ENCODE data around the gene GPRIN1.
"Not testable (repeated sequence)": the region's sequence is repeated elsewhere in the genome, so short reads cannot be mapped to it uniquely, and the experiment has no call there.

GPRIN1 gene

DNA sequence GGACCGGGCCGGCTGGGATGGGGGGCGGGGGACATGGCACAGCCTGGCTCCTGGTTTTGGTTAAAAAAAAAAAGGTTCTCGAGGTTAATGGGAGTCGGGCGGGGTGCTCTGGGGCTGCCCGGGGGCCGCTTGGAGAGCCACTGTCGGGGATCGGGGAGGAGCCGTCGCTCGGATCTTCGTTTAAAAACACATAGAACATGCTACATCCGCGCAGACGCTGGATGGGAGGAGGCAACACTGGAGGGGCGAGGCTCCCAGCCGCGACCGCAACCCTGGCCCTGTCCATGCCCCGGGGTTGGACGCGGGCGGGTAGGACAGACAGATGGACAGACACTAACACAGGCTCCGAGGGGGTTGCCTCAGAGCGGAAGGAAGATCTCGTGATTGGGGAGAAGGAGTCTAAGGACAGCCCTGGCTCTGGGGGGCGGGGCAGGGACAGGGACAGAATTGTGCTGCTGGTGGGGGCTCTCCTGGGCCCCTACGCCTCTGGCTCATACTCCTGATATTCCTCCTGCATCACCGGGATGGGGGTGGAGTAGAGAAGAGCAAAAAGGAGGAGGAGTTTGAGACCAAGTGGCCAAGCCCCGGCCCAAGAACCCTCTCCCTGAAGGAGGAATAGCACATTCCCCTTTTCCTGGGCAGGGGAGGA is 10.5 kb upstream of the GPRIN1 start:
- no peak for DNase-seq

DNA sequence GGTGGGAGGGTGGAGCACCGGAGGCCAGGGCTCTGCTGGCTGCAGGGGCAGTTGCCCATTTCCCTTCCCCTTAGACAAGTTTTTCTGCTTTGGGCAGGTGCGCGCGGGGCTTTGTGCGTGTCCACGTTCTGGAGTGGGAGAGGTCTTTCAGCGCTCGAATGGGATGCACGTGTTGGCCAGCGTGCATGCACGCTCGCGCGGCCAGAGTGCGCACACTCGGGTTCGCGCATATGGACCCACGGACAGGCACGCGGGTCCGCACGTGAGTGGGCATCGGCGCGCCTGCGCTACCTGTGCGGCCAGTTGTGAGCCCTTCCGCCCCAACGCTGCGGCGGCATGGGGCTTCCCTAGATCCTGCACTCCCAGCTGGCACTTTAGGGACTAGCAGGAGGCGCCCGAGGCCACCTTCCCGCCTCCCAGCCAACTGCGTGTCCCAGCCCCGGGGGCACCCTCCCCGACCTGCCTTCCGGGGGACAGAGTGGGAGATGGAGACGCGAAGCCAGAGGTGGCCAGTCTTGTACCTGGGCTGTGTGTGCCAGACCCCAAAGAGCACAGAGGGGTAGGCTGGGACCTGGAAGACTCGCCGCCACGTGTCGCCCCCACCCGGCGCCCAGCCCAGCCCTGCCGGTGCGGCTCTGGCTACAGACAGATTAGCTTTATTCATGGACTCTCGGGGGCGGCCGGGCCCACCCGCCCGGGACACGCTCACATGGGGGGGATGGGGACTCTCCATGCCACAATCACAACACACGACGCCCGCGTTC is 9.8 kb upstream of the GPRIN1 start:
- DNase-seq = no peak

DNA sequence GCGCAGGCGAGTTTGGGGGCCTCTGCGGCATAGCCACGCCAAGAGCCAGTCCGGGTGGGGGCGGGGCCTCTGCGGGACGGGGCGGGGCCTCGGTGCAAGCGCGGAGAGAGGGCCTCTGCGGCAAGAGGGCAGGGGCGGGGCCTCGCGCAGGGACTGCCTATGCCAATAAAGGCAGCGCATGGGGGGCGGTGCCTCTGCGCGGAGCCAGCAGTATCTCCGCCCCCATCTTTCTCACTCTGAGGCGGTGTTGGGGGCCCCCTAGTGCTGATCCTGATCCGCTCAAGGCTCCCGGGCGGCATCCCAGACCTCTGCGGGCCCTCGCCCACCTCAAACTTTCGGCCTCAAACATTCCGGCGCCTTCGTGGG is 9.2 kb upstream of the GPRIN1 start:
- DNase-seq = peak; percentile 92

DNA sequence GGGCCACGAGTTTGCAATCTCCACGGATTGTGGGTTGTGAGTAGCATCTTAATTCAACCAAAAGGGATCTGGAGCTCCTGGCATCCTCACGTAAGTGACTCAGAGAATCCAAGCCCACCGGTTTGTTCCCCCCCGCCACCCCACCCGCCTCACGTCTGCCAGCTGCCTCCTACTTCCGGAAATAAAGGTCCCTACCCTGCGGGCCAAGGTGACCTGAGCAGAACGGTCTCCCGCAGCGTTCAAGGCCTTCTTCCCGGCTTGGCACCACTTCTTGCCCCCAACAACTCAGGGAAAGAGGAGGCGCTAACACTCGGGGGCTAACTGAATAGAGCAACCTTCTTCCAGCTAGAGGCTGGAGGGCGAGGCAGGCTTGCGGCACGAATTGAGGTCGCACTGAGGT is 8.8 kb upstream of the GPRIN1 start:
- DNase-seq = no peak

DNA sequence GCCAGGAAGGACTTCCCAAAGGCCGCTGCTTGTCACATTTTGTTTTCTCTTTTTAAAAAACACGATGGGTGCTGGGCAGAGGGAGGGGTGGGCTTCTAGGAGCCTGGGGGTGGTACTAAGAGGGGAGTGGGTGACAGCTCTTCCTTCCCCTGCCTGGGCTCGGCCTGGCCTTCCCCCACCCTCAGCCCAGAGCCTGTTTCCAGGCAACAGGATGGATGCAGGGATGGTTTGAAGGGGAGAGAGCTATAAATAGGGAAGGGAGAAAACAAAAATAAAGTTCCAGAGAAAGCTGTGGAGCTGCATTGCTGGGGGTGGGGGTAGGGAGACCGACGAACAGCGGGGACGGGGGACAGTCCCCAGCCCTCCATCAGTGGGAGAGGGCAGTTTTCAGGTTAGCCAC is 6.6 kb upstream of the GPRIN1 start:
- DNase-seq = no peak

DNA sequence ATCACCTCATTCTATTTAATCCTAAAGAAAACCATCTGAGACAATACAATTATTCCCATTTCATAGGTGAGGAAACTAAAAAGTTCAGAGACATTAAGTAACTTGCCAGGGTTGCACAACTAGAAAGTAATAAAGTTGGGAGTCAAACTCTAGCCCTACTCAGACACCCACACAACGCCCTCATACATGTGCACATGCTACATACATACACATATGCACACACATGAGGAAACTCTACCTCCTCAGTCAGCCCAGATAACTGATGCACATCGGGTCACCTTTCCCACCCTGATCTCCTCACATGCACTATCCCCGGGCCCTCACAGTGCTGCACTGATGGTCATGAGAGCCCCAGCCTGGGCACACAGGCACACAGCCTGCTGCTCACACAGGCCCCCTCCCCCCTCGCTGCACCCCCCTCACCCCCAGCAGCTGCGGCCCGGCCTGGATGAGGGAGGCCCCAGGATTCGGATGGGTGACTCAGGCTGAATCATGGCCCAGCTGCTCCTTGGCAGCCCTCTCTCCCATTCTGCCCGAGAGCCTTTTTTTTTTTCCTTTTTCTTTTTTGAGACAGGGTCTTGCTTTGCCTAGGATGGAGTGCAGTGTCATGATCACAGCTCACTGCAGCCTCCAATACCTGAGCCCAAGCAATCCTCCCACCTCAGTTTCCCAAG is 5.0 kb upstream of the GPRIN1 start:
- DNase-seq = no peak

DNA sequence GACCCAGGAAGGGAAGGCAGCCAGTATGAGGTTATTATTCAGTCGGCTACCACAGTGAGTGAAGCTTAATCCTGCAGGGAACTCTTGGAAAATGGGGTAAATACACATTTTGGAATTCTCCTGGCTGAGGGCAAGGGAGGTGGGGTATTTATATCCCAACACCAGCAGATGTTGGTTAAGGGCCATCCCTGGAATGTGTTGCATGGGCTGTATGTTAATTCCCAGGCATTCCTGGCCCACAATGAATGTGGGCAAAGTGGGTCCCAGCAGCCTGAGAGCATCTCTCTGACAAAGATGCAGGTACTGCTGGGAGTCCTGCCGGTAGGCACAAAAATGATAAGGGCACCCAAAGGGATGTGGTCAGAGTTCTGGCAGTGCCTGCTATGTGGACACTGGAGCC is 2.9 kb upstream of the GPRIN1 start:
- no peak for DNase-seq

DNA sequence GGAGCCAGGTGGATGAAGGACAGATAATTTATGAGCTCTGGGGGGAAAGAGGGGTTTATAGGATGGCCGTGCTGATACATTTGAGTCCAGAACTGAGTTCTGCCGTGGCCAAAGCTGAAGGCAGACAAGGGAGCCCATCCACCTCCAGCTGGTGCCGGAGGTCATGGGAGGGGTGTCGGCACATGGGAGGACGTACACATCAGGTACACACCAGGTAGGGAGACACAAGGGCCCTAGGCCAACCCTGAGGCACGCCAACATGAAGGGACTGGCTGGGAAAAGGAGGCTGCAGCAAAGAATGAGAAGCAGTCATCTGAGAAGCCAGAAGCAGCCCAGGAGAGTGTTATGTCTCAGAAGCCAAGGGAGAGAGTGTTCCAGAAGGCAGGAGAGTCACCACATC is 2.1 kb upstream of the GPRIN1 start:
- no peak for DNase-seq

DNA sequence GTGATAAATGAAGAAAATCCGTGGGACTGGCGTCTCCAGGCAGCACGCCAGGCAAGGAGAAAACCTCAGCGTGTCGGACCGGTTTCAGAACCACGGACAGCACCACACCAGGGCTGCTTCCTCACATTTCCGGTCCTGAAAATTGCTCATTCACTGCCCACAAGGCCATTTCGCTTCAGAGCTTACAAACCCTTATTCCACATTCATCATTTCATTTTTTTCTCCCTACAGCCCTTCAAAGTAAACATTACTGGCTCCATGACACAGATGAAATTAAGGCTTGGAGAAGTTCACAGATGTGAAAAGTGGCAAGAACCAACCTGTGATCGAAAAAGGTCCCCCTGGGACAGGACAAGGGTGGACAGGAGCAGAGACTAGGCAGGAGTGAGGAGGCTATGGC is 1.5 kb upstream of the GPRIN1 start:
- peak; percentile 66 for DNase-seq

DNA sequence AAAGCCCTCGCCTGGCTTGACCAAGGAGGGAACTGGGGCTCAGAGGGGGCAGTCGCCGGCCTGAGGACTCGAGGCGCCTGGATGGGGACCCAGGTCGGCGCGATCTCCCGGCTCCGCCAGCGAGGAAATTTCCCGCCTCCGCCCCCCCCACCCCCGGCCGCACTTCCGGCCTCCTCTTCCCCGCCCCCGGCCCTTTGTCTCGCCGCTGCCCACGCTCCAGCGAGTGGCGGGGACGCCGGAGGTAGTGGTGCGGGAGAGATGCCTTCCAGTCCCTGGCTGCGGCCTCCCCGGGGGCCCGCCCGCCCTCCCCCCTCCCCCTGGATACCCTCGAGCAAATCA is 448 bp upstream of the GPRIN1 start:
- DNase-seq = no peak

DNA sequence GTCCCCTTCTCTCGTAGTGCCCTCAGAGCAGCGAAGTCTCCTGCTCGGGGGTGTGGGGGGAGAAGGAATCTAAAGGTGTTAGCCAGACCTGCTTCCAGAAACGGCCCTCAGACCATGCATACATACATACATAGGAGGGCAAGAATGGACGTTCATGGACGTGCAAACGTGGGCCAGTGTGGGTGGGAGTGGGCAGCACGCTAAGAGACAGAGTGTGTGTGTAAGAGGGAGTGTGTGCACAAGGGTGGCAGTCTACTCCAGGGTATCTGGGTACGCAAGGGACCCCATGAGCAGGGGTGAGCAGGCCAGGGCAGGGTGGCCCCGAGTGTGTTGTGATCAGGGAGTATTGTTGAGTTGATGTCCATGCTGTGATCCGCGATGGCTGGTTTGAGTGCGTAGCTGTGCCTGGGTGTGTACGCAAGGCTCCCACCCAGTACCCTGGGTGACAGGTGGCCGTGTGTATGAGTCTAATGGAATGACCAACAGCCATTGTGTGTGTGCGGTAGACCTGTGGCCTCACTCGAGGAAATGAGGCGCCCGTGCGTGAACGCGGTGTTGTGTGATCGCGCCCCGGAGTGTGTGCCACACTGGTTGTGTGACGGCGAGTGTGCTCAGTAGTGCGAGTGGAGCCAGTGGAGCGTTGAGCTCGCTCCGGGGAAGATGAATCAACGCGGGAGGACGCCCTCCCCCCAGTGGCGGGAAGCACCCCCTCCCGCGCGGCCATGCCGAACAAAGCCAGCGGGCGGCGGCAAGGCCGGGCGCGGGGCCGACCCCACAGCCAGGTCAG is 826 bp downstream of the GPRIN1 start:
- peak; percentile 50 for DNase-seq

DNA sequence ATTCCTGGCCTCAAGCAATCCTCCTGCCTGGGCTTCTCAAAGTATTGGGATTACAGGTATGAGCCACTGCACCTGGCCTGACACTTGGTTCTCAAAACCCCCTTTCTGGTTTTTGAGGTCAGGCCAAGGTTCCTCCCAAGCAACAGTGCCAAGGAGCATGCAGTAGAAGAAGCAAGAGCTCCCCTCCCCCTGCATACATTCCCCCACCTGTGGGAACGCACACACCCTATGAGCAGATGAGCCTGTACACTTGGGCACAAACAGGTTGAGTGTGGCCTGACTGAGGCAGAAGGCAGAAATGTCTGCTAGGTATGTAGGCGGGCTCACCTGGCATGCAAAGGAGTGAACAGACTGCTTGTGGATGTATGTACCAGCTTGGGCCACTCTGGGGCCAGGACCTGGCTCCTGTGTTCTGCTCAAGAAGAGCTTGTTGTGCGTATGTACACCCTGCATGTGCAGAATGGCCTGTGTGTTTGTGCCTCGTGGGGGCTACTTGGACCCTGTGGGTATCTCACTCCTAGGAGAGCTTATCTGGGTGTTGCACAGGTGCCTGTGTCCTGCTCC is 1.7 kb downstream of the GPRIN1 start:
- DNase-seq = no peak

DNA sequence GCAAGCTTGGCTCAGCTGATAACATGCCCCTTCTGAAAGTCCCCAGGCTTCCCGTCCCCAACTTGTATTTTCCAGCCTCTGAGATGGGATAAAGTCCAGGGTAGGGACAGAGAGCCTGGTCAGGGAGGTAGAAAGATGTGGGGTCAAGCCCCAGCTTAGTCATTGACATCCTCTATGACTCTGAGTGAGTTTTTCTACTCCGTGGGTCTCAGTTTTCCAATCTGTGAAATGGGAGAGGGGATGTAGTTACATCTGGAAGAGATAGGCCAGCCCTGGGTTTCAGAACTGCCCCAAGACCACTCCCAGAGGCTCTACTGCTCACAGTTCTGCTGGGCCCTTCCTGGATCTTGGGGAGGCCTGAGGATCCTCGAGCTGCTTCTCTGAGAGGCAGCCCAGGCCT is 3.1 kb downstream of the GPRIN1 start:
- DNase-seq = no peak

DNA sequence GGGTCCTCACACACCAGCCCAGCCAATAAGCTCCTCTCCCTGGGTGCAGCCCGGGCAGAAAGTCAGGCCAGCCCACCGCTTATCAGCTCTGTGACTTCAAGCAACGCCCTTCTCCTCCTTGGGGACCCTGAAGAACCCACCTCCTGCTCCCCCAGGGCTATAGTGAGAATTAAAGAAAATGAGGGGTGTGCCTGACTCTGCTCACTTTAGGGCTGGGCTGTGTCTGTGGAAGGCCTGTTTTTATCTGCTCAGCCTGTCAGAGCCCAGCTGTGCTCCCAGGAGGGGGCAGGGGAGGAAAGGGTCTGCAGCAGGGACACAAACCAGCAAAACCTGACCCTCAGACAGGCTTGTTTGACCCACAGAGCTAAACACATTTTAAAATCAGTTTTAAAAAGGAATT is 3.9 kb downstream of the GPRIN1 start:
- DNase-seq = no peak

DNA sequence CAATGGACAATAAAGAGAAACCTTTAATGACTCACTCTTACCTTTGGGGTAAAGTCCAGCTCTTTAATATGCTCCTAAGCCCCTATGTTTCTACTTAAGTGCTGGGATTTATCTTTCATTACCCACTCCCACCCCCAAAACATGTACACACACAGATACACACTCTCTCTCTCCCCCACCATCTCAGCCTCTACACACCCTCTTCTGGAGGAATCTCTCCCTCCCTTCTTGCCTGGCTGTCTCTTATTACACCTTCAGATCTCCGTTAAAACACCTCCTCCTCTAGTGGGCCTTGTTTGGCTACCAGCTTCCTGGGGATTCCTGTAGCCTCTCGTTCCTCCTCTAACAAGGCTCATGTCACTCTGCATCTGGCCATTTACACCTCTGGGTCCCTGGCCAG is 6.9 kb downstream of the GPRIN1 start:
- DNase-seq = no peak

DNA sequence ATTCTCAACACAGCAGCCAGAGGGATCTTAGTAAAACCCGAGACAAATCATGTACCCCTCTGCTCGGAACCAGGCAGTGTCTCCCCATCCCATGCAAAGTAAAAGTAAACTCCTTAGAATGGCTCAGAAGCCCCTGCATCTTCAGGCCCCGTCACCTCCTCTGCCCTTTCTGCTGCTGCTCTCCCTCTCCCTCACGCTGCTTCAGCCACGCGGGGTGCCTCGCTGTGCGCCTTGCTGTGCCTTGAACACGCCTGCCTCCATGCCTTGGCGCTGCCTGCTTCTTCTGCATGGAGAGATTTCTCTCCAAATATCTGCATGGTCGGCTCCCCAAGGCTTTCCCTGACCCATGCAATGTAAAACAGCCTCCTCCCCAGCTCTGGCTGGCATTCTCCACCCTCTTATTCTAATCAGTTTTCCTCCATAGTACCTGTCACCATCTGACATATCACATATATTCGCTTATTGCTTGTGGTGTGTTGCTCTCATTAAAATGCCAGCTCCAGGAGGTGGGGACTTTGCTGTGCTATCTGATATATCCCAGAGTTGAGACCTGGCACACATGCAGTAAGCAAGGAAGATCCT is 8.0 kb downstream of the GPRIN1 start:
- DNase-seq = no peak

DNA sequence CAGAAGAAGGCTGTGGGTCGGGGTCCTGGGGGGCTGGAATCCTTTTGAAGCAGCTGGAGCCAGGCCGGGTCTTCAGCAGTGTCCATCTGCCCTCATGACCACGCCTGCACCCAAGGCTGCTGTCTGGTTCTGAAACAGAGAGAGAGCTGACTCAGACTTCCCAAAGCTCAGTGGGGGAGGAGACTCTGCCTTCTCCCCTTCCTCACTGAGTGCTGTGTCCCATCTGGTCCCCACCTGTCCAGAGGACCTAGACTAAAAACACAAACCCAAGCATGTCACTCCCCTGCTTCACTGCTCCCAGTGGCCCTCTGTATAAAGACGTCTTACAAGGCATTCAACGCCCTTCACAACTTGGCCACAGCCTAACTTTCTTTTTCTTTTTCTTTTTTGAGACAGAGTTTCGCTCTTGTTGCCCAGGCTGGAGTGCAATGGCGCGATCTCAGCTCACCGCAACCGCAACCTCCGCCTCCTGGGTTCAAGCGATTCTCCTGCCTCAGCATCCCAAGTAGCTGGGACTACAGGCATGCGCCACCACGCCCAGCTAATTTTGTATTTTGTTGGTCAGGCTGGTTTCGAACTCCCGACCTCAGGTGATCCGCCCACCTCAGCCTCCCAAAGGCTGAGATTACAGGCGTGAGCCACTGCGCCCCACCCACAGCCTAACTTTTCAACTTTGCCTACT is 10.1 kb downstream of the GPRIN1 start:
- DNase-seq = not testable (repeated sequence)

DNA sequence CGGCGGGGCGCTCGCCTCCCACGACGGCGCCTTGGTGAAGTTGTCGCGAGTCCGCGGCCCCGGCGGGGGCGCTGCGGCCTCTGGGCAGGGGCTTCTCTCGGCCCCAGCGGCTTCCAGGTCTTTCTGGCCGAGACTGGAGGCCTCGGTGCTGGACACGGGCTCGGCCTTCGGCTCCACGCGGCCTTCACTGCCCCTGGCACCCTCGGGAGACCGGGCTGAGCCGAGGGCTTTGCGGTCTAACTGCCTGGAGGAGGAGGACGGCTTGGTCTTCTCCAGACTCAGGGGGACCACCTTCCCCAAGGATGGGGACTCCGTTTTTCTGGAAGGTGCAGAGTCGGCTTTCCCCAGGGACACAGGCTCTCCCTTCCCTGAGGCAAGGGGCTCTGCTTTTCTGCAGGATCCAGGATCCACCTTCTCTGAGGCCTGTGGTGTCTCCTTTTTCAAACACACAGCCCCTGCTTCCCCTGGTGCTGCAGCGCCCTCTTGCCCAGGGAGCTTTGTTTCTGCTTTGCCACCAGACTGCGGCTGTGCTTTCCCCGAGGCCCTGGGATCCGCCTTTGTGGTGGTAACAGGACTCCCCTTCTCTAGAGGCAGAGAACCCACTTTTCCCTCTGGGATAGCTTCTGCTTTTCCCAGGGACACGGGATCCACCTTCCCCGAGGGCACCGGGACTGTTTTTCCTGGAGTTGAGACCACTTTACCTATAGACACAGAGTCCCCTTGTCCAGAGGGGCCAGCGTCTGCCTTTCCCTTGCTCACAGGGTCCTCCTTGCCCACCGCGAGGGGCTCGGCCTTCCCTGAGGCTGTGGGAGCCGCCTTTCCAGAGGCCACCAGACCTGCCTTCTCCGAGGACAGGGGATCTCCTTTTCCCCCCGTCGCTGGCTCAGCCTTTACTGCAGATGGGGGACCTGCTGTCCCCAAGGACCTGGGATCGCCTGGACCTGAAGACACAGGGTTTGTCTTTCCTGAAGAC is 12.3 kb downstream of the GPRIN1 start:
- DNase-seq = no peak

DNA sequence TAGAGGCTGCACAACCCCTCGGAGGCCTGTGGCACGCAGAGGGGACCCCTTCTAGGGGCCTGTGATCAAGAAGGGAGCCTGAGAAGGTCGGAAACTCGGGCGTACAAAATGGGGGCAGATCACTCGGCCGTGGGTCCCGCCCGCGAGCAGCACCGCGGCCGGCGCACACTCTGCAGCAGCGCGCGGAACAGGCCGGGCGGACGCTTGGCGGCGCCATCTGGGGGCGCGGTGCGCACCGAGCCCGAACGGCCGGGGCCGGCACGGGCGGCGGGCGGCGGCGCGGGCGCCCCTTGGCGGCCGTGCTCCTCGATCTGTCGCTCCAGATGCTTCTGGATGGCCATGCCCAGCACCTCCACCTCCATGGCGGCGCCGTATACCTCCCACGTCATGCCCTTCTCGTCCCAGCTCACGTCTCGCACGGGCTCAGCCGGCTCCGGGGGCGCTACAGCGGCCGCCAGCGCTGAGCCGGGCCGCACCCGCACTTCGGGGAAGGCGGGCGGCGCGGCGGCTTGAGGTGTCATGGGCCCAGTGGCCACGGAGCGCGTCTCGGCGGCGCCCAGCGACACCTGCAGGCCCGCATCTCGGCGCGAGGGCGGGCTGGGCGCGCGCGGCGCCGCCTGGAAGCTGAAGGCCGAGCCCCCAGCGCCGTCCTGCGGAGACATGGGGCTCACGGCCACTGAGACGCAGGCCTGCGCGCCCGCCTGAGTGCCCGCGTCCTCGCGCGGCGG is 13.1 kb downstream of the GPRIN1 start:
- peak; percentile 78 for DNase-seq

DNA sequence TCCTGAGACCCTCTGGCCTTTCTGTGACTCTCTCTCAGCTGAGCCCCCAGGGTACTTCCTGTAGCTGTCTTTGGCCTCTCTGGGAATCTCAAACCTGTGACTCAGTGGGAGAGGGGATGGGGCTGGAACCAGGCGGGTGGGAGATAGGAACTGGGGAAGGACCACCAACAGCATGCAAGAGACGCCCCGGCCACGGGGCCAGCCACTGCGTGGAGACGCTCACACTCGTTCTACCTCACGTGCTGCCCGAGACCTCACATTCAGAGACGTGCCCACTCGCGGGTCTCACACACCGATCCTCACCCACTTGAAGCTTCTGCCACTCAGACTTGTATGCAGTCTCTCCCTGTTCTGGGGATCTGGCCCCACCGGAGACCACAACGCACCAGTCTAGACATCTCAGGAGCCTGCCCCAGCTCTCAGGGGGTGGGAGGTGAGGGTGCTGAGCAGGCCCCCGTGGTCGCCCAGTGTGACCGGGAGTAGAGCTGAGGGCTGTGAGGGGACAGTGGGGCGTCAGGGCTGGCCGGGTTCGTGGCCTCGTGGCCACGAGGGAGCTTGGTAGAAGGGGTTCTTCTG is 13.8 kb downstream of the GPRIN1 start:
- no peak for DNase-seq
